Measurements from ENCODE around the gene SKAP1.

GRCh38 chr17:48290378-48290777 is 139.6 kb downstream of the SKAP1 start:
- TF ChIP-seq ZNF687 (CRISPR knock-in tag; IDR thresholded peaks at IDR 0.05) (no peak), ARID3A (IDR thresholded peaks at IDR 0.05; ENCODE audit: low read depth, low read length) (no peak), HNF1A (IDR thresholded peaks at IDR 0.05; ENCODE audit: low read depth) (no peak), HNF1A (CRISPR knock-in tag; IDR thresholded peaks at IDR 0.05; ENCODE audit: borderline replicate concordance) (no peak), USF2 (IDR thresholded peaks at IDR 0.05; ENCODE audit: low read depth, low read length) (no peak), USF2 (CRISPR knock-in tag; IDR thresholded peaks at IDR 0.05; ENCODE audit: borderline replicate concordance) (no peak), ZNF784 (CRISPR knock-in tag; IDR thresholded peaks at IDR 0.05; ENCODE audit: borderline replicate concordance) (no peak), CHD2 (IDR thresholded peaks at IDR 0.05; ENCODE audit: low read depth, low read length) (no peak), SRSF9 (IDR thresholded peaks at IDR 0.05; ENCODE audit: borderline replicate concordance, insufficient read depth, low read depth, low read length, poor library complexity, severe bottlenecking) (no peak), ZNF207 (IDR thresholded peaks at IDR 0.05; ENCODE audit: borderline replicate concordance) (no peak), CTCF (CRISPR knock-in tag; IDR thresholded peaks at IDR 0.05) (no peak), EZH2 (conservative IDR thresholded peaks at IDR 0.05; ENCODE audit: low read depth, low read length) (no peak), SMC3 (IDR thresholded peaks at IDR 0.05; ENCODE audit: low read length) (no peak), CREB1 (IDR thresholded peaks at IDR 0.05) (no peak), CREB1 (CRISPR knock-in tag; IDR thresholded peaks at IDR 0.05) (no peak)

Measured in HepG2 (cell line).